Inferior parietal cortex (tissue), 1 donor: ENCODE measurements around the gene TOR4A.
"Not testable (repeated sequence)": the region's sequence is repeated elsewhere in the genome, so short reads cannot be mapped to it uniquely, and the experiment has no call there.

Experiments used
- DNase-seq: peaks from one replicate; pipeline ENCODE4 v3.0.0-alpha.2; 2016; ENCODE audit errors: extremely low spot score

The TOR4A gene

GRCh38 chr9:137317718-137318511, 40.4 kb downstream of the TOR4A start:
- DNase-seq = no peak

- DNase-seq = no peak
Observed at GRCh38 chr9:137318602-137319001, 41.1 kb downstream of the TOR4A start.

GRCh38 chr9:137319011-137319738, 41.6 kb downstream of the TOR4A start:
- DNase-seq = no peak

GRCh38 chr9:137319739-137320551, 42.4 kb downstream of the TOR4A start:
- no peak for DNase-seq

- no peak for DNase-seq
Observed at GRCh38 chr9:137320555-137321384, 43.2 kb downstream of the TOR4A start.

- DNase-seq = no peak
Observed at GRCh38 chr9:137321726-137322361, 44.3 kb downstream of the TOR4A start.

- no peak for DNase-seq
Observed at GRCh38 chr9:137323531-137324331, 46.2 kb downstream of the TOR4A start.

GRCh38 chr9:137325124-137325523, 47.6 kb downstream of the TOR4A start:
- DNase-seq = no peak

GRCh38 chr9:137325799-137326198, 48.3 kb downstream of the TOR4A start:
- DNase-seq = no peak

- DNase-seq = no peak
Observed at GRCh38 chr9:137326445-137327065, 49.0 kb downstream of the TOR4A start.

- not testable (repeated sequence) for DNase-seq
Observed at GRCh38 chr9:137327641-137328550, 50.4 kb downstream of the TOR4A start.

GRCh38 chr9:137329590-137329989, 52.1 kb downstream of the TOR4A start:
- DNase-seq = not testable (repeated sequence)

- DNase-seq = no peak
Observed at GRCh38 chr9:137330689-137331088, 53.2 kb downstream of the TOR4A start.

GRCh38 chr9:137331929-137332328, 54.4 kb downstream of the TOR4A start:
- DNase-seq = no peak
